T-cell (primary cell): ENCODE data around the gene ACACB. TPM values are rescaled to one million over a fixed set of nuclear protein-coding genes. Genes with fewer than 3 reads are reported as not detected.

Experiments used
- ATAC-seq, 4 experiments: fragments of 200-7000 bp in 3 of 4; fragments of 150-1000 bp in 1 of 4; cut with Tn5 transposase; replicated peaks in 1 of 4; 1 replicate in 3 of 4; 2 replicates in 1 of 4; pipeline ENCODE4 v1.10.0; 2021; ENCODE audit warnings: moderate library complexity in 3 of 4, mild to moderate bottlenecking in 2 of 4, moderate number of reproducible peaks in 1 of 4
- CTCF ChIA-PET, 2 donors: fragments of 300-600 bp; sonication (Branson Sonifier 250); formaldehyde crosslinking; loops; one replicate each; lab custom pipeline; 2022; ENCODE audit warnings: antibody characterized with exemption in 2 of 2; lab: Charles Lee
- POLR2A ChIA-PET, 2 donors: fragments of 300-600 bp; sonication (Branson Sonifier 250); formaldehyde crosslinking; loops; one replicate each; lab custom pipeline; 2022; ENCODE audit warnings: antibody characterized with exemption in 2 of 2; lab: Charles Lee
- DNase-seq, 35 experiments: peaks; one replicate each; pipeline versions ENCODE4 v3.0.0 to v3.0.0-alpha.2; 2013 to 2023
- H3K27ac ChIP-seq: one replicate; pipeline ENCODE4 v1.5.1; 2013; ENCODE audit warnings: low read length
- H3K27me3 ChIP-seq, 2 experiments: replicated peaks in 1 of 2; 1 replicate in 1 of 2; 2 replicates in 1 of 2; pipeline versions ENCODE4 v1.6.1 to v1.7.0; 2013; ENCODE audit warnings: low read length in 1 of 2, mixed read lengths in 1 of 2; ENCODE audit not compliant: control insufficient read depth in 2 of 2, insufficient read depth in 2 of 2; ENCODE audit errors: extremely low read depth in 1 of 2
- H3K36me3 ChIP-seq, 2 donors: 1 replicate in 1 of 2; 2 replicates in 1 of 2; pipeline versions ENCODE4 v1.6.1 to v1.7.0; 2013; ENCODE audit warnings: low read length in 1 of 2; ENCODE audit not compliant: control insufficient read depth in 2 of 2, insufficient read depth in 1 of 2; ENCODE audit errors: extremely low read depth in 1 of 2
- H3K4me1 ChIP-seq, 2 experiments: 1 replicate in 1 of 2; 2 replicates in 1 of 2; pipeline versions ENCODE4 v1.6.1 to v1.7.0; 2013; ENCODE audit warnings: low read length in 2 of 2, mixed read lengths in 1 of 2; ENCODE audit not compliant: insufficient read depth in 2 of 2, control insufficient read depth in 1 of 2; ENCODE audit errors: extremely low read depth in 1 of 2
- H3K4me3 ChIP-seq, 2 donors: 1 replicate in 1 of 2; 2 replicates in 1 of 2; pipeline versions ENCODE4 v1.5.1 to v1.7.0; 2013; ENCODE audit warnings: mild to moderate bottlenecking in 2 of 2, low read length in 1 of 2, moderate library complexity in 1 of 2; ENCODE audit not compliant: control insufficient read depth in 1 of 2; ENCODE audit errors: extremely low read depth in 1 of 2
- H3K9me3 ChIP-seq: 2 replicates; pipeline ENCODE4 v1.7.0; 2013
- H3K27ac Mint-ChIP-seq, 2 donors: one replicate each; pipeline ENCODE4 v1.8.0; 2020 to 2021; ENCODE audit warnings: mild to moderate bottlenecking in 2 of 2, mixed read lengths in 2 of 2
- H3K27me3 Mint-ChIP-seq, 2 donors: one replicate each; pipeline ENCODE4 v1.8.0; 2021 to 2022; ENCODE audit warnings: mixed read lengths in 2 of 2
- H3K36me3 Mint-ChIP-seq: one replicate; pipeline ENCODE4 v1.8.0; 2021; ENCODE audit warnings: mixed read lengths
- H3K4me1 Mint-ChIP-seq, 3 donors: one replicate each; pipeline ENCODE4 v1.8.0; 2020 to 2022; ENCODE audit warnings: mixed read lengths in 3 of 3, mild to moderate bottlenecking in 1 of 3
- H3K4me3 Mint-ChIP-seq, 3 donors: one replicate each; pipeline ENCODE4 v1.8.0; 2020 to 2022; ENCODE audit warnings: mild to moderate bottlenecking in 3 of 3, mixed read lengths in 3 of 3, moderate library complexity in 3 of 3
- H3K9me3 Mint-ChIP-seq, 3 donors: one replicate each; pipeline ENCODE4 v1.8.0; 2020 to 2022; ENCODE audit warnings: mixed read lengths in 3 of 3
- whole genome bisulfite sequencing: methylation state at CpG from one replicate; pipeline ENCODE4 v1.1.5; 2013; ENCODE audit warnings: missing lambda C conversion rate; ENCODE audit not compliant: insufficient coverage; 5-methylcytosine and 5-hydroxymethylcytosine counted together
- total RNA-seq, 35 experiments: library from RNA in 6 of 35; stranded (reverse) in 6 of 35; fragments of 120-200 nt in 1 of 35; gene quantifications; one replicate each; pipeline versions ENCODE4 v1.2.1 to v1.2.4 and lab custom pipeline; 2013 to 2026

The ACACB gene
- total RNA-seq, 5 donors from 2014 or later (not counting 1 experiment from before 2014, with no cell fraction given) = 24.8 to 34.1 (median 32.1) TPM

GRCh38 chr12:109188108-109188712 is 71.8 kb downstream of the ACACB start:
- no peak overlapping the region for H3K27ac Mint-ChIP-seq
- no peaks in the 10 kb centered on the region for H3K4me1 Mint-ChIP-seq
- DNase-seq (no peak), ATAC-seq (no peak)
- no peaks in the 10 kb centered on the region for H3K9me3 Mint-ChIP-seq
- H3K27me3 Mint-ChIP-seq = no peaks in the 10 kb centered on the region
- 36% methylated on average over 2 of the region's 4 CpGs for WGBS
- H3K27ac ChIP-seq = no peak overlapping the region
- H3K36me3 Mint-ChIP-seq = peaks cover 27% of the 10 kb centered on the region
- H3K4me3 Mint-ChIP-seq = no peak overlapping the region
- no peak overlapping the region for H3K4me3 ChIP-seq
- POLR2A ChIA-PET = no interaction called here
- H3K9me3 ChIP-seq = no peaks in the 10 kb centered on the region
- H3K27me3 ChIP-seq = no peaks in the 10 kb centered on the region
- H3K36me3 ChIP-seq = peaks cover 0 to 12% of the 10 kb centered on the region in 2 donors
- H3K4me1 ChIP-seq = no peaks in the 10 kb centered on the region
- CTCF ChIA-PET = interaction anchor here in 1 of 2 donors (0.6 kb wide), 1 partner anchor 331 kb away, joined by 3 read pairs; the partner anchor contains the start of gene SSH1

- ATAC-seq = no peak
- H3K9me3 ChIP-seq = no peaks in the 10 kb centered on the region
- Mint-ChIP-seq H3K4me1 (no peaks in the 10 kb centered on the region), H3K36me3 (peaks cover 22% of the 10 kb centered on the region), H3K9me3 (no peaks in the 10 kb centered on the region), H3K27ac (no peak overlapping the region), H3K27me3 (no peaks in the 10 kb centered on the region), H3K4me3 (no peak overlapping the region)
- WGBS = 92% methylated on average over 8 of the region's 8 CpGs
- H3K27me3 ChIP-seq = no peaks in the 10 kb centered on the region
- no peak overlapping the region for H3K27ac ChIP-seq
- POLR2A ChIA-PET = no interaction called here
- H3K36me3 ChIP-seq = peaks cover 4 to 12% of the 10 kb centered on the region in 2 donors
- CTCF ChIA-PET = interaction anchor here in 1 of 2 donors (0.6 kb wide), 1 partner anchor 30 kb away, joined by 3 read pairs; no protein-coding TSS in a partner anchor
- H3K4me3 ChIP-seq = no peak overlapping the region
- no peaks in the 10 kb centered on the region for H3K4me1 ChIP-seq
- DNase-seq = no peak
Observed at GRCh38 chr12:109189291-109189690, 72.9 kb downstream of the ACACB start.

- Histone ChIP-seq H3K9me3 (no peaks in the 10 kb centered on the region), H3K27me3 (no peaks in the 10 kb centered on the region), H3K4me3 (no peak overlapping the region), H3K4me1 (no peaks in the 10 kb centered on the region), H3K27ac (no peak overlapping the region), H3K36me3 (peaks cover 4 to 16% of the 10 kb centered on the region in 2 donors)
- no peak for ATAC-seq
- H3K4me3 Mint-ChIP-seq = no peak overlapping the region
- H3K27me3 Mint-ChIP-seq = no peaks in the 10 kb centered on the region
- ChIA-PET CTCF (no interaction called here), POLR2A (no interaction called here)
- no peaks in the 10 kb centered on the region for H3K4me1 Mint-ChIP-seq
- H3K27ac Mint-ChIP-seq = no peak overlapping the region
- H3K36me3 Mint-ChIP-seq = peaks cover 33% of the 10 kb centered on the region
- no peak for DNase-seq
- H3K9me3 Mint-ChIP-seq = peaks cover 0 to 9% (median 0%) of the 10 kb centered on the region in 3 donors
- WGBS = 93% methylated on average over 13 of the region's 20 CpGs
Observed at GRCh38 chr12:109191621-109192250, 75.3 kb downstream of the ACACB start.

GRCh38 chr12:109192358-109192757 is 76.0 kb downstream of the ACACB start:
- ATAC-seq (no peak), DNase-seq (no peak)
- Mint-ChIP-seq H3K36me3 (peaks cover 33% of the 10 kb centered on the region), H3K4me3 (no peak overlapping the region), H3K9me3 (peaks cover 0 to 9% (median 0%) of the 10 kb centered on the region in 3 donors), H3K27ac (no peak overlapping the region), H3K4me1 (no peaks in the 10 kb centered on the region), H3K27me3 (no peaks in the 10 kb centered on the region)
- 90% methylated on average over 2 of the region's 3 CpGs for WGBS
- Histone ChIP-seq H3K27ac (no peak overlapping the region), H3K4me1 (no peaks in the 10 kb centered on the region), H3K27me3 (no peaks in the 10 kb centered on the region), H3K9me3 (no peaks in the 10 kb centered on the region), H3K36me3 (peaks cover 4 to 16% of the 10 kb centered on the region in 2 donors), H3K4me3 (no peak overlapping the region)
- CTCF ChIA-PET = no interaction called here
- POLR2A ChIA-PET = no interaction called here

GRCh38 chr12:109193896-109194295 is 77.5 kb downstream of the ACACB start:
- H3K9me3 ChIP-seq = no peaks in the 10 kb centered on the region
- no peaks in the 10 kb centered on the region for H3K27me3 ChIP-seq
- Mint-ChIP-seq H3K4me3 (no peak overlapping the region), H3K27ac (no peak overlapping the region), H3K36me3 (peaks cover 36% of the 10 kb centered on the region), H3K9me3 (peaks cover 0 to 9% (median 0%) of the 10 kb centered on the region in 3 donors), H3K27me3 (no peaks in the 10 kb centered on the region), H3K4me1 (no peaks in the 10 kb centered on the region)
- no peak overlapping the region for H3K27ac ChIP-seq
- ChIA-PET CTCF (no interaction called here), POLR2A (no interaction called here)
- WGBS = 95% methylated on average over 7 of the region's 8 CpGs
- H3K36me3 ChIP-seq = peaks cover 4 to 13% of the 10 kb centered on the region in 2 donors
- ATAC-seq (no peak), DNase-seq (no peak)
- H3K4me1 ChIP-seq = no peaks in the 10 kb centered on the region
- no peak overlapping the region for H3K4me3 ChIP-seq

- CTCF ChIA-PET = interaction anchor here in 1 of 2 donors (0.6 kb wide), 1 partner anchor 246 kb away, joined by 17 read pairs; no protein-coding TSS in a partner anchor
- no peaks in the 10 kb centered on the region for H3K27me3 Mint-ChIP-seq
Observed at GRCh38 chr12:109196332-109196731, 79.9 kb downstream of the ACACB start.

More at GRCh38 chr12:109196332-109196731, 79.9 kb downstream of the ACACB start:
- H3K27ac ChIP-seq = no peak overlapping the region
- POLR2A ChIA-PET = no interaction called here
- H3K4me3 ChIP-seq = no peak overlapping the region
- H3K4me1 Mint-ChIP-seq = no peaks in the 10 kb centered on the region
- no peaks in the 10 kb centered on the region for H3K9me3 ChIP-seq
- peaks cover 0 to 9% (median 0%) of the 10 kb centered on the region in 3 donors for H3K9me3 Mint-ChIP-seq
- H3K4me1 ChIP-seq = no peaks in the 10 kb centered on the region
- no peaks in the 10 kb centered on the region for H3K27me3 ChIP-seq
- ATAC-seq = no peak
- H3K36me3 Mint-ChIP-seq = peaks cover 38% of the 10 kb centered on the region
- 100% methylated on average over 3 of the region's 4 CpGs for WGBS
- no peak overlapping the region for H3K4me3 Mint-ChIP-seq
- H3K27ac Mint-ChIP-seq = no peak overlapping the region
- H3K36me3 ChIP-seq = peaks cover 4 to 13% of the 10 kb centered on the region in 2 donors
- DNase-seq = no peak
